Activated T-cell treated with anti-CD3 and anti-CD28 coated beads for 48 hours (primary cell): ENCODE results near the gene ETAA1.

Source experiments
- DNase-seq: peaks from one replicate; pipeline ENCODE4 v3.0.0-alpha.2; 2020; ENCODE audit warnings: low read depth

The ETAA1 gene

GRCh38 chr2:67438337-67438736, 41.2 kb downstream of the ETAA1 start:
- DNase-seq = no peak

- DNase-seq = no peak
Observed at GRCh38 chr2:67445652-67446268, 48.6 kb downstream of the ETAA1 start.

GRCh38 chr2:67446491-67446911, 49.4 kb downstream of the ETAA1 start:
- no peak for DNase-seq

- DNase-seq = no peak
Observed at GRCh38 chr2:67448648-67449047, 51.5 kb downstream of the ETAA1 start.

- DNase-seq = no peak
Observed at GRCh38 chr2:67451086-67451832, 54.1 kb downstream of the ETAA1 start.

- no peak for DNase-seq
Observed at GRCh38 chr2:67453310-67453709, 56.2 kb downstream of the ETAA1 start.

GRCh38 chr2:67455219-67456142, 58.3 kb downstream of the ETAA1 start:
- DNase-seq = no peak

- DNase-seq = no peak
Observed at GRCh38 chr2:67456428-67456827, 59.3 kb downstream of the ETAA1 start.

- no peak for DNase-seq
Observed at GRCh38 chr2:67457699-67458098, 60.6 kb downstream of the ETAA1 start.

- no peak for DNase-seq
Observed at GRCh38 chr2:67459761-67460160, 62.6 kb downstream of the ETAA1 start.
